HUES48 (cell line): ENCODE measurements around the gene NFKBIZ.

ENCODE experiments used
- H3K27ac ChIP-seq: one replicate; pipeline ENCODE4 v1.7.0; 2013; ENCODE audit warnings: low read depth, low read length, inconsistent platforms
- H3K27me3 ChIP-seq: 2 replicates; pipeline ENCODE4 v1.6.1; 2013; ENCODE audit warnings: mild to moderate bottlenecking, low read length; ENCODE audit not compliant: control insufficient read depth, insufficient read depth
- H3K36me3 ChIP-seq: 2 replicates; pipeline ENCODE4 v1.6.1; 2013; ENCODE audit warnings: low read length; ENCODE audit not compliant: control insufficient read depth, insufficient read depth
- H3K4me1 ChIP-seq: 2 replicates; pipeline ENCODE4 v1.6.1; 2013; ENCODE audit warnings: mild to moderate bottlenecking, low read length; ENCODE audit not compliant: control insufficient read depth, insufficient read depth
- H3K4me3 ChIP-seq: 2 replicates; pipeline ENCODE4 v1.5.1; 2013; ENCODE audit warnings: mild to moderate bottlenecking, low read depth, low read length
- H3K9ac ChIP-seq: 2 replicates; pipeline ENCODE4 v1.6.1; 2013; ENCODE audit warnings: mild to moderate bottlenecking, low read depth, low read length, moderate library complexity
- H3K9me3 ChIP-seq: 2 replicates; pipeline ENCODE4 v1.6.1; 2013; ENCODE audit warnings: low read length; ENCODE audit not compliant: control insufficient read depth, insufficient read depth

Gene NFKBIZ

DNA sequence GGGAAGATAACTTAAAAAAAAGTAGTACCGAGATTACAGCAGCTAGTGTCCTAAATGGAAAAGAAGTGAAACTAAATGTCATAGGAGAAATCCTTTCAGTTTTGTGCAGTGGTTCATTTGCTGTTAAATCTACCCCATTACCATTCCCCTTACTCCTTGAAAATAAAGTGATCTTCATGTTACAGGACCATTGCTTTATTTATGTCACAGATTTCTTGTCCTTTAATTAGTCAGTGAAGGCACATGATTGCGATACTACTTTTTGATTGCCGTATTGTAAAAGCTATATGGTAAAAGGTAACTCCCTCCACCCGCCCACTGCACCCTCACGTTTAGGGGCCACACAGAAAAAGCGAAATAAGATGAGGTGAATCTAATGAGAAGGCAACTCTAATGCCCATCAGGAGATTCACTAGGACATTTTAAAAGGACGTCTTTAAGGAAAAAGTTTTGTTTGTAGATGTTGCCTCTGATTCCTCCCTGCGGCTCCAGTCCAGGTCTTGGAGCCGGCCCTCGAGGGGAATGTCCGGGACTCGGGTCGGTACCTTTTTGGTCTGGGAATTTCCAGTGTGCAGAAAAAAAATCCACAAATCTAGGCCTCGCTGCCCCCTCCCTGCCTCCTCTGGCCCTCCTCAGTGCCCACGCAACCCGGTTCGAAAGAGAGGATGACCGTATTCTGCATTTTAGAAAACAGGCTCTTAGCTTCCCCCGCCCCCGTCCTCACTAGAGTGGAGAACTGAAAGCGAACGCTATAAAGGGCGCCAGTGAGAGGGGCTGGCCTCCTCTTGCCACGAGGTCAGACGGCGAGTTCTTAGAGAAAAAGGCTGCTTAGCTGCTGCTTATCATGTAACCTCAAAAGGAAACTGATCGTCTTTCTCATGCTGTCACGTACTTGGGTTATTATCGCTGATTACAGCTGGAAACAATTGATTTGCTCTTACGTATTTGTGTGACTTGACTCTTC is 21.8 kb upstream of the NFKBIZ start:
- peak overlapping the region; percentile 67 for H3K27ac ChIP-seq
- H3K9me3 ChIP-seq = no peaks in the 10 kb centered on the region
- H3K4me1 ChIP-seq = peaks cover 16% of the 10 kb centered on the region
- peak overlapping the region; percentile 70 for H3K9ac ChIP-seq
- H3K4me3 ChIP-seq = peak overlapping the region; percentile 61
- H3K36me3 ChIP-seq = no peaks in the 10 kb centered on the region
- no peaks in the 10 kb centered on the region for H3K27me3 ChIP-seq

DNA sequence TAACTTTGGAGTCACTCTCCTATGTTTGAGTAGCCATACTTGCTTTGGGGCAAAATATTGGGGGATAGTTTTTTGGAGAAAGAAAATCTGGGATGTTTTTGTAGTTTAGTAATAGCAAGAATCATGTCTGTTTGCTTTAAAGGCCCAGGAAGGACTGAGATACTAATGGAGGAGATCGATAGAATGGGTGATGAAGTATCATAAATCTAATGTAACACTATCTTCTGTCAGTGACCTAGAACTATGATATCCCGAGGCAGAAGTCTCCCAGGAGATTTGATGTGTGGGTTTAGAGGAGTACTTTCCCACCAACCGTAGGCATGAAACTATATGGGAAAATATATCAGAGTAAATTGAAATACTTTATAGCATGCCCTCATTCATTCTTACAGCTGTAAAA is 21.0 kb upstream of the NFKBIZ start:
- Histone ChIP-seq H3K9ac (no peak overlapping the region), H3K27ac (no peak overlapping the region), H3K27me3 (no peaks in the 10 kb centered on the region), H3K36me3 (no peaks in the 10 kb centered on the region), H3K9me3 (no peaks in the 10 kb centered on the region), H3K4me1 (peaks cover 16% of the 10 kb centered on the region), H3K4me3 (peak overlapping the region; percentile 61)

DNA sequence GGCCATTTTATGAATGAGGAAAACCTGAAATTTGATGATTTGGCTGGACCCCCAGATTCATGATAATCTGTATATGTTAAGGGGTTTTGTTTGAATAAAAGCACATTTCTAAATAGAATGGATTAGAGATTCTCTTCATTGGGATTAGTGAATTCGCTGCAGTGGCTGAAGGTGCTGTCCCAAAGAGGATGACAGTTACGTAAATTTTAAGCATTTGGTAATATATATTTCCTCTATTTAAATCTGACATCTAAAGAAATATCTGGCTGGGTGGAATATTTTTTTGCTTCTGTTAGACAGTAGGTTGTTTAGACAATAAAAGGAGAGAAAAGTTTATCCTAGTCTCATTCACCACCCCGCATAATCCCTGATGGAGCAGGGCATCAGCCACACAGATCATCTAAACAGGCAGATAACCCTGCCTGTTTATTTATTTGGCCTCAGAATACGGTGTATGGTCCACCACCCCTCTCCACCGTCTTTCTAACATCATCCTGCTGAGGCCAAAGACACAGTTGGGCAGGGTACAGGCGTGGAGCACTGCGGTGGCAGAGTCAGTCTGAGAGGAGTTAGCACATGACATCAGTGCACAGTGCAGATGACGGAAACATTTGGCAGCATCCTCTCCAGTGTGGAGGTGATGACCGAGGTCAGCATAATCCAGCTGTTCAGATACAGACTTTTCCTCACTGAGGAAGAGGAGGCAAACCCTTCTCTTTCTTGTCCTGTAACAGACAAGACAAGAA is 20.4 kb upstream of the NFKBIZ start:
- Histone ChIP-seq H3K9ac (no peak overlapping the region), H3K27ac (no peak overlapping the region), H3K27me3 (no peaks in the 10 kb centered on the region), H3K9me3 (no peaks in the 10 kb centered on the region), H3K4me1 (peaks cover 16% of the 10 kb centered on the region), H3K36me3 (no peaks in the 10 kb centered on the region), H3K4me3 (peak overlapping the region; percentile 61)

- no peak overlapping the region for H3K4me3 ChIP-seq
- no peaks in the 10 kb centered on the region for H3K36me3 ChIP-seq
- H3K4me1 ChIP-seq = peaks cover 16% of the 10 kb centered on the region
- H3K27ac ChIP-seq = no peak overlapping the region
- no peaks in the 10 kb centered on the region for H3K27me3 ChIP-seq
- no peak overlapping the region for H3K9ac ChIP-seq
- H3K9me3 ChIP-seq = no peaks in the 10 kb centered on the region
Observed at GRCh38 chr3:101829437-101829830, 19.9 kb upstream of the NFKBIZ start.

- H3K36me3 ChIP-seq = no peaks in the 10 kb centered on the region
- H3K27ac ChIP-seq = no peak overlapping the region
- peaks cover 16% of the 10 kb centered on the region for H3K4me1 ChIP-seq
- H3K9ac ChIP-seq = no peak overlapping the region
- H3K9me3 ChIP-seq = no peaks in the 10 kb centered on the region
- H3K27me3 ChIP-seq = no peaks in the 10 kb centered on the region
- no peak overlapping the region for H3K4me3 ChIP-seq
Observed at GRCh38 chr3:101829874-101830273, 19.4 kb upstream of the NFKBIZ start.

DNA sequence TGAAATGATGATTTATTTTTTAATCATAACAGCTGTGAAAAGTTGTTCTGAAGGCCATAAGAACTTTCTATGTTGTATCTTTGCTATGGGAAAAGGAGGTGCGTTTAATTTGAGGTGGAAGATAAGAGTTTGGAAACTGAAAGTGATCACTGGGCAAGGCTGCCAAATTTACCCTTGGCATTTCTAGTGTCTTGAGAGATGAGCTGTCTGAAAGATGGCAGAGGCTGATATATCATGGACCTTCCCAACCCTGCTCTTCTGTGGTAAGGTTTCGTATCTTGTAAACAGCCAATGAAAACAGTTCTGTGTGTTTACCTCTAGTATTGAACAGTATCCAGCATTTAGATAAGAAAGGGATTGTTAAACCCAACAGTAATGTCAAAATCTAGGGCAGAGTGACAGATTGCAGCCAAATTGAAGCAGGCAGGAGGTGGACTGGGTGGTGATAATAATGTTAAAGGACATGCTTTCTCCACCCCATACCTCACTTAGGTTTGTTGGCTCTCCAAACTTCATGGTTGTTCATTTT is 15.8 kb upstream of the NFKBIZ start:
- H3K9me3 ChIP-seq = no peaks in the 10 kb centered on the region
- H3K9ac ChIP-seq = no peak overlapping the region
- H3K27ac ChIP-seq = no peak overlapping the region
- H3K36me3 ChIP-seq = no peaks in the 10 kb centered on the region
- no peaks in the 10 kb centered on the region for H3K27me3 ChIP-seq
- no peak overlapping the region for H3K4me3 ChIP-seq
- H3K4me1 ChIP-seq = peaks cover 7% of the 10 kb centered on the region

DNA sequence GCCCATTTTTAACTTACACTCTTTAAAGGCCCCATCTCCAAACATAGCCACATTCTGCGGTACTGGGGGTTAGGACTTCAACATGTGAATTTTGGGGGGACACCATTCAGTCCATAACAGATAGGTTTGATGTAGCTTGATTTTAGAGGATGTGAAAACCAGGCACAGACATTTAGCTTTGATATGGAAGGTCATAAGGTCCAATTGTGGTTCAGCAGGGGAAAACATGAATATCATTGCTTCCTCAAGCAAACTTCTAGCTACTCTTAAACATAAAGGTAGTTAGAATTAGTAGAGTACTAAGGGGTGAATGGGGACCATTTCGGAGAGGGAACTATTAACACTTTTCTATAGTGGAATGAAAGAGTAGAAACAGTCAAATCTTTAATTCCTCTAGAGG is 13.6 kb upstream of the NFKBIZ start:
- H3K9me3 ChIP-seq = no peaks in the 10 kb centered on the region
- no peak overlapping the region for H3K27ac ChIP-seq
- 0 out of 2 replicates have a peak, but pooled peaks cover 2% of the 10 kb centered on the region for H3K4me1 ChIP-seq
- H3K9ac ChIP-seq = no peak overlapping the region
- H3K27me3 ChIP-seq = no peaks in the 10 kb centered on the region
- H3K4me3 ChIP-seq = no peak overlapping the region
- H3K36me3 ChIP-seq = no peaks in the 10 kb centered on the region

DNA sequence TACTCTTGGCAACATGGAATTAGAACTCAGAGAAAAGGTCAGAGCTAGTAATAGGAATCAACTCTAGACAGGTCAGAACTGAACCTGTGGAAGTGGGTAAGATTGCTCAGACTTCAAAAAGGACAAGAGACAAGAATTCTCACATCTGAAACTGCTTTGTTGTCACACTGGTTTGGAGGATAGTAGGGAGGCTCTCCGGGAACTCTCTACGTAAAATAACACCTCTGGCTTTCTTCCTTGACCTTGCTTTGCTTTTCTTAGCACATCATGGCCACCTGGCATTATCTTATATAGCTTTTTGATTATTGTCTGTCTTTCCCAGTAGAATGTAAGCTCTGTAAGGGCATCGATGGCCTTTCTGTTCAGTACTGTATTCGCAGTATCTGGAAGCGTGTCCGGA is 13.2 kb upstream of the NFKBIZ start:
- H3K4me3 ChIP-seq = no peak overlapping the region
- no peaks in the 10 kb centered on the region for H3K27me3 ChIP-seq
- H3K9ac ChIP-seq = no peak overlapping the region
- H3K9me3 ChIP-seq = no peaks in the 10 kb centered on the region
- H3K36me3 ChIP-seq = no peaks in the 10 kb centered on the region
- no peak overlapping the region for H3K27ac ChIP-seq
- H3K4me1 ChIP-seq = peaks cover 7% of the 10 kb centered on the region; the same call in 1 of the 2 replicates

DNA sequence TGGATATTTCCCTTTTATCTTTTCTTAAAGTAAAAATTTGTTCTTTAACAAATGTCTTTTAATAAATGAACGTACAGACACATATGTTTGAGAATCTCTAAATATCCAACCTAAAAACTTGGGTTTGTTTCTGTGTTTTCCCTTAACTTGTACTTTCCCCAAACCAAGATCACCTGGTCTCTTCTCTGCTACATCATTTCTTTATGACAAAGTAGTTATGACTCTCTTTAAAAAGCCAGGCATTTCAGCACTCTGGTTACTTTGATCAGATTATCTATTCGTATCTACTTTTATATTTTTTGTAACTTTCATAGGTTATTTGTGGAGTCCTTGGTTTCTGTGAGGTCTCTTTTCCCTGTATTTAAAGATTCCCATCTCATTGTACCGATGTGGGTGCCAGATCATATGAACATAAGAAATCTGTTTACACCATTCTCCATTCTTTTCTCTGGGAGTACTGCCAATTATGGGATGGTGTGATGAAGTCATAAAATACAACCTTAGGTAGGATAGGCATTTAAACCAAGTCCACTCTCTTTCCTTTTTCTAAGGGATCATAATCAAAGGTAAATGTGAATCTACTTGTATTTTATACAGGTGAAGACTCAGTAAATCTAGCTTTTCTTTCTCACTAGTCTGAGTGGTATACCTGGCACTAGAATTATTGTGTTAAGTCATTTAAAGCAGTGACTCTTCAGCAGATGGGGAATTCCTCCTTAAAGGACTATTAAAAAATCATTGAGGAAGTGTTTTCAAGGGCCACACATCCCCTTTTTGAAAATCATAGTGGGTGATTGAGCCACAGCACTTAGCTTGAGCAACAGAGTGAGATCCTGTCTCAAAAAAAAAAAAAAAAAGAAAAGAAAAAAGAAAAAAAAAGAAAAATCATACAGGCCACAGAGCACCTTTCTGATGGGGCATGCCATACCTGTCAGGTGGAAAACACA is 12.4 kb upstream of the NFKBIZ start:
- H3K9ac ChIP-seq = no peak overlapping the region
- H3K36me3 ChIP-seq = no peaks in the 10 kb centered on the region
- H3K4me1 ChIP-seq = peaks cover 13% of the 10 kb centered on the region
- no peaks in the 10 kb centered on the region for H3K27me3 ChIP-seq
- H3K9me3 ChIP-seq = no peaks in the 10 kb centered on the region
- H3K27ac ChIP-seq = no peak overlapping the region
- no peak overlapping the region for H3K4me3 ChIP-seq

GRCh38 chr3:101838691-101839090 is 10.6 kb upstream of the NFKBIZ start:
- Histone ChIP-seq H3K27me3 (no peaks in the 10 kb centered on the region), H3K27ac (no peak overlapping the region), H3K4me3 (no peak overlapping the region), H3K4me1 (peaks cover 28% of the 10 kb centered on the region), H3K36me3 (no peaks in the 10 kb centered on the region), H3K9ac (no peak overlapping the region), H3K9me3 (no peaks in the 10 kb centered on the region)
